ENCODE results near the gene HES4.
A peak's percentile ranks its signal among the peaks of the same experiment; 100 is the strongest.
"Not testable (repeated sequence)": the region's sequence is repeated elsewhere in the genome, so short reads cannot be mapped to it uniquely, and the experiment has no call there.

The HES4 gene

DNA sequence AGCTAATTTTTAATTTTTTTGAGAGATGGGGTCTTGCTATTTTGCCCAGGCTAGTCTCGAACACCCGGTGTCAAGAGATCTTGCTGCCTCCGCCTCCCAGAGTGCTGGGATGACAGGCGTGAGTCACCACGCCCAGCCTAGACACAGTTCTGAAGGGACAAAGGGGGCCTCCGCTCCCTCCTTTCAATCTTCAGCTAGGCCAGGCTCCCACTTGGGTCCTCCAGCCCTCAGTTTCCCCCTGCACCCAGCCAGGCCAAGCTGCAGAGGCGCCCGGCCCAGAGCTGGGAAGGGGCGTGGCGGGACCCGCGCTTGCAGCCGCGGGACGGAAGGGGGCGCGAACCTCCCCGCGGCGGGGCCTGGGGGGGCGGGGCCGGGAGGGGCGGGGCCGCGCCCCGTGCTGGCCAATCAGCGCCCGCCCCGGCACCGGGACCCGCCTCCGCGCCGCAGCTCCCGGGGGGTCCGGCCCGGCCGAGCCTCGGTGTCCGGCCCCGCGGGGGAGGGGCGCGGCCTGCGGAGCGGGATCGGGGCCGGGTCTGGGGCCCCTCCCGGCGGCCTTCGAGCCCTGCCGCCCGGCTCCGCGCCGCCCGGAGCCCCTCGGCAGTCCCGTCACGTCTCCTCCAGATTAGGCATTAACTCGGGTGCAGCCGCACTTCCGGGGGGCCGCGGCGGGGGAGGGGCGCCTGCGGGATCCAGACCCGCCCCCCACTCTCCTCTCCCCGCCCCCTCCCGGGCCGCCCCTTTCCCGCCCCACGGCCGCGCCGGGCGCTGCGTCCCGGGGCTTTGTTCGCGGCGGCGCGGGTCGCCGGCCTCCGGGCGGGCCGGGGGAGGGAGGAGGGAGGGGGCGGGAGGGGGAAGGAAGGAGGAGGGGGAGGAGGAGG lies 19.5 kb upstream of the HES4 start:
- DNase-seq (ENCODE audit: extremely low read depth in 1 of 2, low read depth in 1 of 2), result peak in 1 of 2 donors; percentile 76

- DNase-seq (ENCODE audit: extremely low read depth in 1 of 2, low read depth in 1 of 2), result not testable (repeated sequence)
Measured at GRCh38 chr1:1018321-1018685, 18.4 kb upstream of the HES4 start.

GRCh38 chr1:1017397-1018320 lies 17.8 kb upstream of the HES4 start:
- not testable (repeated sequence) for DNase-seq (ENCODE audit: extremely low read depth in 1 of 2, low read depth in 1 of 2)

- no peak for DNase-seq (ENCODE audit: extremely low read depth in 1 of 2, low read depth in 1 of 2)
Measured at GRCh38 chr1:1014799-1015681, 15.1 kb upstream of the HES4 start.

- no peak for DNase-seq (ENCODE audit: extremely low read depth in 1 of 2, low read depth in 1 of 2)
Measured at GRCh38 chr1:1013922-1014648, 14.2 kb upstream of the HES4 start.

DNA sequence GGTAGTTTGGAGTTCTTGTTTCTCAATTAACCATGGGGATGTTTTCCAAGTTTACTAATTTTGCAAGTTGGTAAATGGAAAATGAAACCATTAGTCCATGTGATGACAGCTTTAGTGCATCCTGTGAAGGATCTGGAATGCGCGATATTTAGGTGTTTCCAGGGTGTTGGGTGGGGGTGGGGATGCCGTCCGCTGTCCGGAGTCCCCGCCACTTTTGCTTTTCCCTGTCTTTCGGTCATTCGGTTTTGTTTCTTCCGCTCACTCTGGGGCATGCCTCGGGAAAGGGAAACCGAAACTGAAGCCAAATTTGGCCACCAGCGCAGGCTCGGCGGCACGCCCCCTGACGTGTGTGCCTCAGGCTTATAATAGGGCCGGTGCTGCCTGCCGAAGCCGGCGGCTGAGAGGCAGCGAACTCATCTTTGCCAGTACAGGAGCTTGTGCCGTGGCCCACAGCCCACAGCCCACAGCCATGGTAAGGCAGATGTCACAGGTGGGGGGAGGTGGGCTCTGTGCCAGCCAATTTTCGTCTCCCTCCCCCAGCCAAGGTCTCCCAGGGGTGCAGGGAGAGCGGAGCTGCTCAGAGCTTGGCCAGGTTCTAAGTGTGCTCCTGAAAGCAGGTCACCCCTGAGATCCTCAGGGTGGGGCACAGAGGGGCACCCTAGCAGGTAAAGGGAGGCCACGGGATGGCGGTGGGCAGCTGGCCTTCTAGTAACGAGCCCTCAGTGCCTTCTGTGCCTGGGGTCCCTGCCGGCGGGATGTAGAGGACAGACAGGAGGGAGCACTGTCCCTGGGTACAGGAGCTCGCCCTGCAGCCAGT lies 13.4 kb upstream of the HES4 start, which contains the start of gene ISG15:
TSS of gene ISG15 (plus strand) at position 393 of the 817 bp plus-strand sequence. CDS start at position 470, 77 bp downstream.
- peak; percentile 71 to 82 for DNase-seq (ENCODE audit: extremely low read depth in 1 of 2, low read depth in 1 of 2)

DNA sequence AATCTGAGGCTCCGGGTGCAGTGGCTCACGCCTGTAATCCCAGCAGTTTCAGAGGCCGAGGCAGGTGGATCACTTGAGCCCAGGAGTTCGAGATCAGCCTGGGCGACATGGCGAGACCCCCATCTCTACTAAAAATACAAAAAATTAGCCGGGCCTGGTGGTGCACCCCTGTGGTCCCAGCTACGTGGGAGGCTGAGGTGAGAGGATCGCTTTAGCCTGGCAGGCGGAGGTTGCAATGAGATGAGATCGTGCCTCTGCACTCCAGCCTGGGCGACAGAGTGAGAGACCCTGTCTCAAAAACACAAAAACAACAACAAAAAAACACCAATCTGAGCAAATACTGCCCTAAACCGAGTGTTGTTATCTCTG lies 12.8 kb upstream of the HES4 start:
- DNase-seq (ENCODE audit: extremely low read depth in 1 of 2, low read depth in 1 of 2), result not testable (repeated sequence)

GRCh38 chr1:1011396-1011949 lies 11.6 kb upstream of the HES4 start:
- DNase-seq (ENCODE audit: extremely low read depth in 1 of 2, low read depth in 1 of 2), result no peak

GRCh38 chr1:1010131-1010530 lies 10.2 kb upstream of the HES4 start:
- DNase-seq (ENCODE audit: extremely low read depth in 1 of 2, low read depth in 1 of 2), result not testable (repeated sequence)

GRCh38 chr1:1006305-1007159 lies 6.6 kb upstream of the HES4 start:
- no peak for DNase-seq (ENCODE audit: extremely low read depth in 1 of 2, low read depth in 1 of 2)

- no peak for DNase-seq (ENCODE audit: extremely low read depth in 1 of 2, low read depth in 1 of 2)
Measured at GRCh38 chr1:1005774-1006304, 5.9 kb upstream of the HES4 start.

DNA sequence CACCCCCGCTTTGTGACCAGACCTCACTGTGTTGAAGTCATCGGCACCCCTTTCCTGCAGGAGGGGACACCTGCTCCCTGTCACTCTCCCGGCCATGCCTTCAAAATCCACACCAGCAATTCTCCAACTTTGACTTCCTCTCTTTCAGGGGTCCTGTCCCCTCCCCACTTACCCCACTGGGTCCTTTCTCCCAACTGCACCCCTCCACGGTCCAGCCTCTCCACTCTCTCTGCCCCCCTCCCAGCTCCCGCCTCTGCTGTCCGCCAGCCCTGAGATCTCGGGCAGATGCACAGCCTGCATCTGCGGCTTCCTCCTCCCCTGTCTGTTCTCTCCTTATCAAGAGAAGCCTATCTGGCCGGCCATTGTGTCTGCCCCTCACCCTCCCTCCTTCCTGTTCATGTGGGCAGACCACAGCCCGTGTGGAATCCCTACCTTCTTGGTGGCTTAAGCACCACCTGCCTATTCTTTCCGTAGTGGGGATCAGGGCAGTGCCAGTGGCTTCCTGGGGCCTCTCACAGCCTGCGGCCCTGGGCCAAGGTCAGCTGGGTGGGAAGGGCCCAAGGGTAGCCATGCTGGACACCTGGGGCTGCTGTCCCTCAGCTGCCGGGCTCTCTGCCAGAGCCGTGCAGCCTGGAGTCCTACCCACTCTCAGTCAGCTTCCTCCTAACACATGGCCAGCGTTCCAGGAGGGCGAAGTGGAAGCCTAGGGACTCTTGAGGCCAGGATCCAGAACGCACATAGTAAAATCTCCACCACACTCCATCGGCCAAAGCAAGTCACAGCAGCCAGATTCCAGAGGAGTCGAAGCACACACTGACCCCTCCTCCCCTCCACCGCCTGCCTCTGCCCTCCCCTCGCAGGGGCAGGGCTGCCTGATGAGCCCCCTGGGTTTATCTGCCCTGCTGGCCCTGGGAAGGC lies 5.1 kb upstream of the HES4 start:
- DNase-seq (ENCODE audit: extremely low read depth in 1 of 2, low read depth in 1 of 2), result no peak

GRCh38 chr1:1004420-1004779 lies 4.5 kb upstream of the HES4 start:
- no peak for DNase-seq (ENCODE audit: extremely low read depth in 1 of 2, low read depth in 1 of 2)

- no peak for DNase-seq (ENCODE audit: extremely low read depth in 1 of 2, low read depth in 1 of 2)
Measured at GRCh38 chr1:1003618-1004419, 3.9 kb upstream of the HES4 start.

DNA sequence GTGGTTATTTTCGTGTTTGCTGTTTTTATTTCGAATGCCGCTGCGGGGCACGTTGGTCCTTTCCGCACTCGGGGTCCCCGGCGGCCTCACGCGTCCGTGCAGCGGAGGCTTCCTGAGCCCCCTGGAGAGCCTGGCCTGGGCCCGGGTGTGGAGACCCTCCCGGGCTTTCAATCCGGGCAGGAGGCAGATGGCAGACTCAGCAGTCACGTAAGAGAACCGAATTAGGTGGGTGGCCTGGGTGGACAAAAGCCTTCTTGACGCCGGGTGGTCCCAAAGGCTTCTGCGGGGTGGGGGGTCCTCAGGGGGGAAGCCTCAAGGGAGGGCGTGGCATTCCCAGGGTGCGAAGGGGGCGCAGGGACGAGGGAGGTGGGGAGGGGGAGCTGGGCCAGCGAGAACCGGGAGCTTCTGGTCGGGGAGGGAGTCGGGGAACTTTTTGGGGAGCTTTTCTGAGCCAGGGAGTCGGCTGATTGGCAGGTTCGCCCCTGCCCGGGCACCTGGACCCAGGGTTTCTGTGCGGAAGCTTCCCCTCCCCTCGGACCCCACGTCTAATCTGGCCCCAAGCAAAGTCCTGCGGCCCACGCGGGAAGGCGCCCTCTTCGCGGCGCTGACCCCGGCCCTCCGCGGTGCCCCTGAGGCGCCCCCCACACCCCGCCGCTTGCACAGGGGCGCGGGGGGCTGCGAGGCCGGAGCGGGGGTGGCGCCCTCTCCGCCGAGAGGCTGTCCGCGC lies 1.3 kb upstream of the HES4 start:
- DNase-seq (ENCODE audit: extremely low read depth in 1 of 2, low read depth in 1 of 2), result no peak

All from activated CD8-positive, alpha-beta memory T cell treated with anti-CD3 and anti-CD28 coated beads for 1 hour (primary cell).